K562 (cell line): ENCODE measurements around the gene CSTPP1. TPM values are rescaled to one million over a fixed set of nuclear protein-coding genes. Genes with fewer than 3 reads are reported as not detected.

Experiments
- DIDO1 ChIP-seq: fragments of 450-650 bp; IDR thresholded peaks from 2 replicates; pipeline ENCODE4 v1.6.1; 2016; ENCODE audit warnings: low read depth, missing biosample characterization, missing genetic modification characterization
- HDAC6 ChIP-seq: IDR thresholded peaks from 2 replicates; pipeline ENCODE4 v1.6.1; 2012; ENCODE audit warnings: low read depth, mild to moderate bottlenecking, control low read depth, inconsistent platforms, low read length, moderate library complexity
- HMBOX1 ChIP-seq: sonication (generic); IDR thresholded peaks from 2 replicates; pipeline ENCODE4 v1.6.1; 2016
- MEF2D ChIP-seq: conservative IDR thresholded peaks from 2 replicates; pipeline ENCODE4 v1.6.1; 2016; ENCODE audit warnings: low read depth, missing genetic modification characterization, missing compliant biosample characterization
- NKRF ChIP-seq: fragments of 450-650 bp; IDR thresholded peaks from 2 replicates; pipeline ENCODE4 v1.6.1; 2016; ENCODE audit warnings: borderline replicate concordance
- NR4A1 ChIP-seq, 2 experiments: fragments of 250-450 bp in 1 of 2; fragments of 450-650 bp in 1 of 2; sonication (Bioruptor Pico) in 1 of 2; IDR thresholded peaks; 2 replicates each; pipeline versions ENCODE4 v1.4.0 to v1.6.1; 2016 to 2020; ENCODE audit warnings: mild to moderate bottlenecking in 2 of 2, missing compliant biosample characterization in 1 of 2, missing genetic modification characterization in 1 of 2, moderate library complexity in 1 of 2
- PHF21A ChIP-seq: fragments of 450-650 bp; IDR thresholded peaks from 2 replicates; pipeline ENCODE4 v1.6.1; 2017; ENCODE audit warnings: low read depth, borderline replicate concordance
- SFPQ ChIP-seq: fragments of 200-400 bp; formaldehyde crosslinking; IDR thresholded peaks from 2 replicates; pipeline ENCODE4 v1.6.1; 2017; ENCODE audit warnings: mild to moderate bottlenecking, low read depth, low read length, moderate library complexity
- U2AF1 ChIP-seq: fragments of 200-400 bp; formaldehyde crosslinking; optimal IDR thresholded peaks from 2 replicates; pipeline ENCODE3; 2017; ENCODE audit warnings: mild to moderate bottlenecking, low read depth, low read length, moderate library complexity
- ZBTB5 ChIP-seq: fragments of 450-650 bp; IDR thresholded peaks from 2 replicates; pipeline ENCODE4 v1.6.1; 2017; ENCODE audit warnings: antibody characterized with exemption
- ZNF124 ChIP-seq: sonication (generic); formaldehyde crosslinking; IDR thresholded peaks from 2 replicates; pipeline ENCODE4 v1.8.1; 2022; ENCODE audit warnings: missing genetic modification reagents
- ZNF134 ChIP-seq: fragments of 250-450 bp; sonication (Bioruptor Pico); conservative IDR thresholded peaks from 2 replicates; pipeline ENCODE4 v1.4.0; 2020
- polyA plus RNA-seq, 8 experiments: library from polyadenylated mRNA; depleted of rRNA in 4 of 8; stranded (reverse) in 5 of 8; unstranded in 3 of 8; fragments of >200 nt; fragmentation: Nextera tagmentation in 2 of 8; fragmentation: Illumina TruSeq in 1 of 8; extraction: Ambion mirVana in 2 of 8; extraction: Trizol in 1 of 8; gene quantifications; 2 replicates each; pipeline versions ENCODE4 v1.2.1 to v1.2.3, GENCODE V29; 2011 to 2014; ENCODE audit warnings: inconsistent platforms in 1 of 8, missing spikeins in 1 of 8
- total RNA-seq, 7 experiments: library from RNA; depleted of rRNA in 6 of 7; stranded (reverse); fragments of >200 nt in 6 of 7; fragmentation: Illumina TruSeq in 2 of 7; extraction: Trizol in 2 of 7; gene quantifications; 2 replicates each; pipeline versions ENCODE4 v1.2.1 to v1.2.3, GENCODE V29; 2011 to 2021; ENCODE audit warnings: low replicate concordance in 1 of 7
- TF ChIP-seq, protein P1 (sequence below): sonication (generic); formaldehyde crosslinking; IDR thresholded peaks from 2 replicates; pipeline ENCODE4 v1.8.0; 2023; ENCODE audit warnings: mild to moderate bottlenecking, missing genetic modification reagents

Gene CSTPP1
- total and polyA plus RNA-seq, 9 of the 15 experiments (the other 6 are each of a cell fraction or from before 2014, with no cell fraction given) = 6.5 to 17.8 (median 9.2) TPM

- no peak; the same call in none of the 2 replicates for TF ChIP-seq NKRF
- no peak for TF ChIP-seq NR4A1 (CRISPR knock-in tag; IDR thresholded peaks at IDR 0.05)
- TF ChIP-seq NR4A1 (tag; IDR thresholded peaks at IDR 0.05) = no peak
- TF ChIP-seq DIDO1 = peak; percentile 93
- TF ChIP-seq, protein P1, sequence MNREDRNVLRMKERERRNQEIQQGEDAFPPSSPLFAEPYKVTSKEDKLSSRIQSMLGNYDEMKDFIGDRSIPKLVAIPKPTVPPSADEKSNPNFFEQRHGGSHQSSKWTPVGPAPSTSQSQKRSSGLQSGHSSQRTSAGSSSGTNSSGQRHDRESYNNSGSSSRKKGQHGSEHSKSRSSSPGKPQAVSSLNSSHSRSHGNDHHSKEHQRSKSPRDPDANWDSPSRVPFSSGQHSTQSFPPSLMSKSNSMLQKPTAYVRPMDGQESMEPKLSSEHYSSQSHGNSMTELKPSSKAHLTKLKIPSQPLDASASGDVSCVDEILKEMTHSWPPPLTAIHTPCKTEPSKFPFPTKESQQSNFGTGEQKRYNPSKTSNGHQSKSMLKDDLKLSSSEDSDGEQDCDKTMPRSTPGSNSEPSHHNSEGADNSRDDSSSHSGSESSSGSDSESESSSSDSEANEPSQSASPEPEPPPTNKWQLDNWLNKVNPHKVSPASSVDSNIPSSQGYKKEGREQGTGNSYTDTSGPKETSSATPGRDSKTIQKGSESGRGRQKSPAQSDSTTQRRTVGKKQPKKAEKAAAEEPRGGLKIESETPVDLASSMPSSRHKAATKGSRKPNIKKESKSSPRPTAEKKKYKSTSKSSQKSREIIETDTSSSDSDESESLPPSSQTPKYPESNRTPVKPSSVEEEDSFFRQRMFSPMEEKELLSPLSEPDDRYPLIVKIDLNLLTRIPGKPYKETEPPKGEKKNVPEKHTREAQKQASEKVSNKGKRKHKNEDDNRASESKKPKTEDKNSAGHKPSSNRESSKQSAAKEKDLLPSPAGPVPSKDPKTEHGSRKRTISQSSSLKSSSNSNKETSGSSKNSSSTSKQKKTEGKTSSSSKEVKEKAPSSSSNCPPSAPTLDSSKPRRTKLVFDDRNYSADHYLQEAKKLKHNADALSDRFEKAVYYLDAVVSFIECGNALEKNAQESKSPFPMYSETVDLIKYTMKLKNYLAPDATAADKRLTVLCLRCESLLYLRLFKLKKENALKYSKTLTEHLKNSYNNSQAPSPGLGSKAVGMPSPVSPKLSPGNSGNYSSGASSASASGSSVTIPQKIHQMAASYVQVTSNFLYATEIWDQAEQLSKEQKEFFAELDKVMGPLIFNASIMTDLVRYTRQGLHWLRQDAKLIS (CRISPR knock-in tag) = no peak
- no peak for TF ChIP-seq HMBOX1
- no peak for TF ChIP-seq ZNF134
- TF ChIP-seq MEF2D (tag) = no peak
- no peak for TF ChIP-seq ZNF124 (CRISPR knock-in tag)
- TF ChIP-seq PHF21A = peak; percentile 66; the same call in 1 of the 2 replicates
- TF ChIP-seq ZBTB5 = no peak
- no peak for TF ChIP-seq U2AF1
- TF ChIP-seq HDAC6 = no peak
- no peak for TF ChIP-seq SFPQ
Measured at GRCh38 chr11:46936138-46937110, at the start of gene CSTPP1 (continued).
